ENCODE measurements around the gene TECPR1. TPM values are rescaled to one million over a fixed set of nuclear protein-coding genes. Genes with fewer than 3 reads are reported as not detected.

TECPR1 gene
- total and polyA plus RNA-seq, 2 experiments from 2014 or later, result 19.2 to 24.4 TPM

DNA sequence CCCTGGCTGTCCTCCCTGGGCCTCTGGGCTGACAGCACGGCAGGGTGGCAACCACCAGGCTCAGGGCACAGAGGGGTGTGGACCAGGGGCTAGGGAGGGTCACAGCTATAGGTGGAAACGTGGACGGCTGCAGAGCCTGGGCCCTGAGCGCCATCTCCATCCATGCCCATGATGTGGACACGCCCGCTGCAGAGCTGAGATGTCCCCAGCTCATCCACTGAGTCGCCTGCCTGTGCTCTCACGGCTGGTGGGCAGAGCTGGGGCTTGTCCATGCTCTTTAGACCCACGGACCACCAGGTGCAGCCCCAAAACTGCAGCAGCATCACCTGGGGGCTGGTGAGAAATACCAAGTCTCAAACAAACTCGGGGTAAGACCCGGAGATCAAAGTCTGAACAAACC, 16.1 kb downstream of the TECPR1 start:
- TF ChIP-seq, protein P1, sequence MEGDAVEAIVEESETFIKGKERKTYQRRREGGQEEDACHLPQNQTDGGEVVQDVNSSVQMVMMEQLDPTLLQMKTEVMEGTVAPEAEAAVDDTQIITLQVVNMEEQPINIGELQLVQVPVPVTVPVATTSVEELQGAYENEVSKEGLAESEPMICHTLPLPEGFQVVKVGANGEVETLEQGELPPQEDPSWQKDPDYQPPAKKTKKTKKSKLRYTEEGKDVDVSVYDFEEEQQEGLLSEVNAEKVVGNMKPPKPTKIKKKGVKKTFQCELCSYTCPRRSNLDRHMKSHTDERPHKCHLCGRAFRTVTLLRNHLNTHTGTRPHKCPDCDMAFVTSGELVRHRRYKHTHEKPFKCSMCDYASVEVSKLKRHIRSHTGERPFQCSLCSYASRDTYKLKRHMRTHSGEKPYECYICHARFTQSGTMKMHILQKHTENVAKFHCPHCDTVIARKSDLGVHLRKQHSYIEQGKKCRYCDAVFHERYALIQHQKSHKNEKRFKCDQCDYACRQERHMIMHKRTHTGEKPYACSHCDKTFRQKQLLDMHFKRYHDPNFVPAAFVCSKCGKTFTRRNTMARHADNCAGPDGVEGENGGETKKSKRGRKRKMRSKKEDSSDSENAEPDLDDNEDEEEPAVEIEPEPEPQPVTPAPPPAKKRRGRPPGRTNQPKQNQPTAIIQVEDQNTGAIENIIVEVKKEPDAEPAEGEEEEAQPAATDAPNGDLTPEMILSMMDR (IDR thresholded peaks at IDR 0.05; ENCODE audit: low read depth, low read length), result no peak
- no peak for DNase-seq (ENCODE audit: low read depth in 1 of 2, low spot score in 1 of 2)
- H3K4me3 ChIP-seq, result no peak overlapping the region
- H3K9me3 ChIP-seq (ENCODE audit: low read depth), result no peaks in the 10 kb centered on the region
- H3K27me3 ChIP-seq, result no peaks in the 10 kb centered on the region
- no peaks in the 10 kb centered on the region for H3K4me1 ChIP-seq (ENCODE audit: low read depth)
- no peaks in the 10 kb centered on the region for H3K36me3 ChIP-seq
- no peak overlapping the region for H3K27ac ChIP-seq

DNA sequence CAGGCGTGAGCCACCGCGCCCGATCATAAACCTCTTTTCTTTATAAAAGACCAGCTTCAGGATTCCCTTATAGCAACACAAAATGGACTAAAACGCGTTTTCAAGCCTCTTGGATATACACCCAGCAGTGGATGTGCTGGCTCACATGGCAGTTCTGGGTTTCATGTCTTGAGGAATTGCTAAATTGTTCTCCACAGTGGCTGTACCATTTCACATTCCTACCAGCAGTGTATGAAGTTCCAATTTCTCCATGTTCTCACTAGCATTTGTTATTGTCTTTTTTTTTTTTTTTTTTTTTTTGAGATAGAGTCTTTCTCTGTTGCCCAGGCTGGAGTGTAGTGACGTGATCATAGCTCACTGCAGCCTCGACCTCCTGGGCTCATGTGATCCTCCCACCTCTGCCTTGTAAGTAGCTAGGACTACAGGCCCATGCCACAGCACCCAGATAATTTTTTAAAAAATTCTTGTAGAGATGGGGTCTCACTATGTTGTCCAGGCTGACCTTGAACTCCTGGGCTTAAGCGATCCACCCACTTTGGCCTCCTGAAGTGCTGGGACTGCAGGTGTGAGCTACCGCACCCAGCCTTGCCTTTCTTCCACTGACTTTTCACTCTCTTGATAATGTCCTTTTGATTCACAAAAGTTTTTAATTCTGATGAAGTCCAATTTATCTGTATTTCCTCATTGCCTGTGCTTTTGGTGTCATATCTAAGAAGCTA, 17.4 kb downstream of the TECPR1 start:
- DNase-seq (ENCODE audit: low read depth in 1 of 2, low spot score in 1 of 2), result peak in 1 of 2 donors; percentile 13
- TF ChIP-seq, protein P1 (IDR thresholded peaks at IDR 0.05; ENCODE audit: low read depth, low read length), result no peak
- no peaks in the 10 kb centered on the region for H3K27me3 ChIP-seq
- H3K9me3 ChIP-seq (ENCODE audit: low read depth), result no peaks in the 10 kb centered on the region
- no peak overlapping the region for H3K27ac ChIP-seq
- H3K4me1 ChIP-seq (ENCODE audit: low read depth), result no peaks in the 10 kb centered on the region
- H3K36me3 ChIP-seq, result no peaks in the 10 kb centered on the region
- H3K4me3 ChIP-seq, result no peak overlapping the region

GRCh38 chr7:98233219-98234070, 18.6 kb downstream of the TECPR1 start:
- Histone ChIP-seq H3K36me3 (no peaks in the 10 kb centered on the region), H3K27me3 (no peaks in the 10 kb centered on the region), H3K9me3 (ENCODE audit: low read depth) (no peaks in the 10 kb centered on the region), H3K4me3 (no peak overlapping the region), H3K4me1 (ENCODE audit: low read depth) (no peaks in the 10 kb centered on the region), H3K27ac (no peak overlapping the region)
- no peak for DNase-seq (ENCODE audit: low read depth in 1 of 2, low spot score in 1 of 2)
- TF ChIP-seq, protein P1 (IDR thresholded peaks at IDR 0.05; ENCODE audit: low read depth, low read length), result no peak

GRCh38 chr7:98232799-98233198, 19.2 kb downstream of the TECPR1 start:
- no peak for DNase-seq (ENCODE audit: low read depth in 1 of 2, low spot score in 1 of 2)
- TF ChIP-seq, protein P1 (IDR thresholded peaks at IDR 0.05; ENCODE audit: low read depth, low read length), result no peak
- no peaks in the 10 kb centered on the region for H3K4me1 ChIP-seq (ENCODE audit: low read depth)
- H3K9me3 ChIP-seq (ENCODE audit: low read depth), result no peaks in the 10 kb centered on the region
- H3K27me3 ChIP-seq, result no peaks in the 10 kb centered on the region
- H3K27ac ChIP-seq, result no peak overlapping the region
- H3K4me3 ChIP-seq, result no peak overlapping the region
- H3K36me3 ChIP-seq, result no peaks in the 10 kb centered on the region

DNA sequence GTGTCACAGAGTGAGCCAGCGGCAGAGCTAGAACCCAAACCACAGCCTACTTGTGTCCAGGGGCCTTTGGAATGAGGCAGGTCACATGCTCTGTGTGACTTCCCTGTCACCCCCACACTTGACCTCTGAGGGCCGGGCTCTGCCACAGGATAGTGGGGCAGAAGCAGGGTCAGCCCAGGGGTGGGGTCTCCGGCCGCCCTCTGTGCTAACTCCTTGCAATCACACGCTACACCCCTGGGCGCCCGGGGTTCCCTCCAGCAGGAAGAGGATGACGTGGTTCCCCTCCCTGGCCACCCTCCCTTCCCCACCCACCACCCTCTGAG, 19.8 kb downstream of the TECPR1 start:
- TF ChIP-seq, protein P1 (IDR thresholded peaks at IDR 0.05; ENCODE audit: low read depth, low read length), result no peak
- H3K27ac ChIP-seq, result no peak overlapping the region
- H3K36me3 ChIP-seq, result no peaks in the 10 kb centered on the region
- no peaks in the 10 kb centered on the region for H3K4me1 ChIP-seq (ENCODE audit: low read depth)
- DNase-seq (ENCODE audit: low read depth in 1 of 2, low spot score in 1 of 2), result no peak
- H3K27me3 ChIP-seq, result no peaks in the 10 kb centered on the region
- no peaks in the 10 kb centered on the region for H3K9me3 ChIP-seq (ENCODE audit: low read depth)
- no peak overlapping the region for H3K4me3 ChIP-seq
